Medulla oblongata (tissue), 1 donor: ENCODE results near the gene ANKRD33.

Experiments used
- DNase-seq: peaks from one replicate; pipeline ENCODE4 v3.0.0-alpha.2; 2015; ENCODE audit errors: extremely low spot score

The ANKRD33 gene

DNA sequence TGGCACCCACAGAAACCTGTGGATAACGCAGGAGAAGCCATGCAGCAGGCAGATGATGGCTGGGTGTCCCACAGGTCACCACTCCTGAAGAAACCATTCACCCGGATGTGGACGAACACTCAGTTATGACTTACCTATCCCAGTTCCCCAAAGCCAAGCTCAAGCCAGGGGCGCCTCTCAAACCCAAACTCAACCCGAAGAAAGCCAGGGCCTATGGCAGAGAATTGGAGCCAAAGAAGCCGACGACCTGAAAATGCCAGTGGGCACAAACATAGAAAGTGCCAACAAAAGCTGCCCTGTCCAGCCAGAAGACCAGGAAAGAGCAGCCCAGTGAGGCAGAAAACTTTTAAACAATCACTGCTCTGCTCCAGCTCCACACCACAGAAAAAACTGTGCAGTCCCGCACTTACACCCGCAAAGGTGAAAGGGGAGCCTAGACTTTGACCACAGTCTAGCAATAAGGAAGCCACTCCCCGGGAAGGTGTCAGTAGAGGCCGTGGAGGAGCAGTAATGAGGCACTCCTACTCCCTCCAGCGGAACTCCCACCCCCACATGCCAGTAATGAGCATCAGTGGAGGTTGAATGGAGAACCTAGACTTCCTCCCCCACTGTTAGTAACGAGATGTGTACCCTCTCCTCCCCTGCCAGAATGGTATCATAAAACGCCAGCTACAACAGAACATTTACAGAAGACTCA, 13.4 kb downstream of the ANKRD33 start:
- DNase-seq, result no peak

DNA sequence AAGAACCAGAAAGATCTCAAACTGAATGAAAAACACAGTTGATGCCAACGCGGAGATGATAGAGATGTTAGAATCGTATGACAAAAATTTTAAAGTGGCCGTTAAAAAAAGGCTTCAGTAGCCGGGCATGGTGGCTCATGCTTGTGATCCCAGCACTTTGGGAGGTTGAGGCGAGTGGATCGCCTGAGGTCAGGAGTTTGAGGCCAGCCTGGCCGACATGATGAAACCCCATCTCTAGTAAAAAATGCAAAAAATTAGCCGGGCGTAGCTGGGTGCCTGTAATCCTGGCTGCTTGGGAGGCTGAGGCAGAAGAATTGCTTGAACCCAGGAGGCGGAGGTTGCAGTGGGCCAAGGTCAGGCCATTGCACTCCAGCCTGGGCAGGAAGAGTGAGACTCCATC, 14.0 kb downstream of the ANKRD33 start:
- DNase-seq, result no peak

DNA sequence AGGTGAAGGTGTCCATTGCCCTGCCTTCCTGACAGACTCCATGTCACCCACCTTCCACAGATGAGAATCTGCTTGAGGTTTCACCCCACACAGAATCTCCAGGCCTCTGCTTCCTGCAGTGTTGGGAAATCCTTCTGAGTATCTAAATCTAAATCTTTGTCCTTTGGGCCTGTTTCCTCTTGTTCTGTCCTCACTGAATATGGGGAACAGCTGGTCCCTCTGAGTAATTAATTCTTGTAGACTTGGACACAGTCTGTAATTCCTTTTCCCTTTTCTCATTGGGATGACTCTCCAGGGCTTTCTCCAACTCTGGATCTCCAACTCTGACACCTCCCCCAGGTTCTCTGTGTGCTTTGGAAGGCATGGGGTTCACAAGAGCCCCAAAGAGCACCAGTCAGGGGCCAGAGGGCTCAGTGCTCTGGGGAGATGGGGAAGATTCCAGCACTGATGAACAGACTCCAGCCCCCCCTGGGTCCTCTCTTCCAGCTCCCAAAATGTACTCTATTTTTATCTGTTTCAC, 17.1 kb downstream of the ANKRD33 start:
- DNase-seq, result no peak

DNA sequence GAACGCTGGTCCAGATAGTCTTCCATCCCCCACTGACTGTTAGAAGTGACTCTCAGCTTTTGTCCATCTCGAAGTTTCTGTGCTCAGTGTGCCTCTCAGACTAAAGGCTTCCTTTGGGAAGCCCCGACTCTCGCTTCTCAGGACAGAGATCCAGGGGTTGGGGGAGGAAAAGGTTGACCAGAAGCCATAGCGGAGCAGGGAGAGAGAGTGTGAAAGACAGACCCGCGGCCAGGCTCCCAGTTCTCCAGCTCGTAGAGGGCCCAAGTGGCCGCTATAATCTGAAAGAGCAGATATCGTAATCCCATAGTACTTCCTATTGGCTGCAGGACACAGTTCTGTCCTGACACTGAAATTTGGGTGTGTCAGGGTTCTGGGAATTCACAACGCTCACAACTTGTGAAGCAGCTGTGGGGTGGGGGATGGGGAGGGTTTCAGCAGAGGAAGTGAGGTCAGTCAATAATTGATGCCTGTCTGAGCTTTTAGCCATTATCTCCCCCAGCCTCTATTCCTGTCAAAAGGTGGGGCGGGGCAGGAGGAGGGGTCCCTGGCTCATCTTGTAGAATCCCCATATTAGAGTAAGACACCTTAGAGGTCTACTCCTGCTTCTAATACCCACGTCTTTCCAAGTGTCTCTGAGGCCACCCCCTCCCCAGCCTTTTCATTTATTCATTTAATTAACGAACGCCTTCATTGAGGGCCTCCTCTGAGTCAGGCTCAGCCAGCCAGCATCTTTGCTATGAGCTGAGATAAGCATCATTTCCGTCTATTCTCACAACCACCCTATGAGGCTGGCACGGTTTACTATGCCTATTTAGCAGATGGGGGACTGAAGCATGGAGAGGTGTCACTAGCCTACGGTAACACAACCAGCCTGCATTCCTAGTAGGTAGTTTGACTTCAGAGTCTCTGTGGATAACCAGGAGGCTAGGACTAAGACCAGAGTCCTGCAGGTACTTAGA, 17.8 kb downstream of the ANKRD33 start:
- no peak for DNase-seq

DNA sequence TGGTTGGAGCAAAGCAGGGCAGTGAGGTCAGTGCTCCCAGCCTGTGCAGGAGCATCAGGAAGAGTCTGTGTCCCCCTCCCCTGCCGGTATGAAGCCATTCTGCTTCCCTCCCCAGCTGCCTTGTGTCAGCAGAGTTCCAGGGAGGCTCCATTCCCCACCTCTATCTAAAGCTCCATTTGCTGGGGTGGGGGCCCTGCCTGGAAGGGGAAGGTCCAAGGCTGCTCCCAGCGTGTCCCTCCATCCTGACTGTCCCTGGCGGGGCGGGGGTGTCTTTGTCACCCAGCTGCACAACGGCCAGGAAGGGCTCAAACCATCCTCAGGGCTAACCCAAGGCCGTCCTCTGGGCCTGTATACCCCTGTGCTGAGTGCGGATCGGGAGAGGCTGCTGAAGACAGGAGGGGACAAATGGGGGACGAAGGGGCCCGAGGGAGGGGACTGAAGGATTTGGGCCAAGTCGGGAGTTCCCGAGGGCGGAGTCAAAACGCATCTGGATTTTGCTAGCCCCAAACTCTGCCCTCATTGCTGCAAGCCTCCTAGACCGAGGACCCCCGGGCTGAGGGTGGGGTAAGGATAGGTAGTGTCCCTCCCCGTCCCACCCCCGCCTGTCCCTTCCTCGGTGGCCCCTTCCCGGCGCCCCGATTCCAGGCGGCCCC, 18.7 kb downstream of the ANKRD33 start:
- DNase-seq, result no peak

DNA sequence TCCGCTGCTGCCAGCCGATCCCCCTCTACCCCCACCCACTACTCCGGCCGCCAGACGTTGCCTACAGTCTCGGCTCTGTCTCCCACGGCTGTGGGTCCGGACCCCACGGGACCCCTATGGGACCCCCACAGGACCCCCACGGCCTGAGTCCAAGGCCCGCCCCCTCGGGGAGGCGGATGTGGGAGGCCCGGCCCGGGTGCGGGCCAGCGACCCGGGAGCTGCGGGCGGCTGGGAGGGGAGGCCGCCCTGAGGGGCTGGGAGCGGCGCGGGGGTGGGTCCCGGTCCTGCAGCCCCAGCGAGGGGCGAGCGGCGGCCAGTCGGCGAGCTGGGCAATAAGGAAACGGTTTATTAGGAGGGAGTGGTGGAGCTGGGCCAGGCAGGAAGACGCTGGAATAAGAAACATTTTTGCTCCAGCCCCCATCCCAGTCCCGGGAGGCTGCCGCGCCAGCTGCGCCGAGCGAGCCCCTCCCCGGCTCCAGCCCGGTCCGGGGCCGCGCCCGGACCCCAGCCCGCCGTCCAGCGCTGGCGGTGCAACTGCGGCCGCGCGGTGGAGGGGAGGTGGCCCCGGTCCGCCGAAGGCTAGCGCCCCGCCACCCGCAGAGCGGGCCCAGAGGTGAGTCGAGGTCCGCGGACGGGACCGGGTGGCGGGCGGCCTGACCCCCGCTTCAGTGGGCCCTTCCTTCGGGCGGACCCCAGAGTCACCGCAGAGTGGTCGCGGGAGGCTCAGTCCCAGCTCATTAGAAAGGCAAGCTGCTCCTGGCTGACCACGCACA, 19.4 kb downstream of the ANKRD33 start, which contains the start of gene ACVRL1:
Gene ACVRL1, plus strand, starts transcription at position 422 of the 773 bp plus-strand sequence. CDS start 4,971 bp downstream, outside the sequence.
- no peak for DNase-seq

DNA sequence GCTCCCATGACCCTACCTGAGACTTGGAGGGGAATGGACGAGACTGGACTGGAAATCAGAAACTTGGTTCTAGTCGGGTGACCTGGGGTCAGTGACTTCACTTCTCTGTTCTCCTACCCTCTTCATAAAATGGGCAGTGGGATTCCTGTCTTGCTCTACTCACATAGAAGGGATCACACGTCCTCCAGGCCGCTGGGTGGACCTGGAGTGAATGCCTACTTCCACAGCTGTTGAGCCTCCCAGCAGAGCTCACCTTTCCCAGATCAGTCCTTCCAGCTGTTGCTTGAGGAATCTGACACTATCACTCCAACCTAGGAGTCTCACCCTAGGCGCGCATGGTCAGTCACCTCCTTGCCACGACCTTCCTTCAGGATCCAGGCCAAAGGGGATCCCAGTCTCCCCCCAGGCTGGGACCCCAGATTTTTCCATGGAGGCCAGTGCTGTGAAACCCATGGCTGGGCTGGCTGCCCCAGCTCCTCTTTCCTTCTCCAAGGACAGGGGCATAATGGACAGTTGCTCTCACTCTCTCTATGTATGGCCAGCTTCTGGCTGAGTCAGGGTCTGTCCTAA, 20.0 kb downstream of the ANKRD33 start:
- no peak for DNase-seq

DNA sequence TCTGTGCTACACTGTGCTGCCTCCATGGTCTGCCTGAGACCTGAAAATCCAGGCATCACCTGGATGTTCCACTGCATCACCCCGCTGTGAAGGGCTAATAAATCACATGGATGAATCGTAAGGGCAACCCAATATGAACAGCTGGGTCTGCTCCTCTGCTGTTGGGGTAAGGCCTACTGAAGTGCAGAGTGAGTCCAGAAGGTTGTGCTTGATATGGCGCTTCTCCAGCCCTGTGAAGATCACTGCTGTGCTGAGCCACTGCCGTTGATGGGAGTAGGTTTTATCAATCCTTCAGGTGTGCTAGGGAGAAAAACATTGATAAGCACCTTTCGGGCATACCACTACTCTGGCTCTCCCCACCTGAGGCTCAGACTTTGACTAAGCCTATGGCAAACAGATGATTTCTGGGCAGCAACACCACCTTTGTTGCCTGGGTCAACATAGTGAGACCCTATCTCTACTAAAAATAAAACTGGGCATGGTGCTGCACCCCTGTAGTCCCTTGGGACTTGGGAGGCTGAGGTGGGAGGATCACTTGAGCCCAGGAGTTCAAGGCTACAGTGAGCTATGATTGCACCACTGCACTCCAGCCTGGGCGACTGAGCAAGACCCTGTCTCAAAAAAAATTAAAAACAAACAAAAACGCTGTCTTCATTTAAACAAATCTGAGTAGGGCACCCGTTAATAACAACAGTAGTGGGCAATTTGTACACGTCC, 21.1 kb downstream of the ANKRD33 start:
- DNase-seq, result no peak

DNA sequence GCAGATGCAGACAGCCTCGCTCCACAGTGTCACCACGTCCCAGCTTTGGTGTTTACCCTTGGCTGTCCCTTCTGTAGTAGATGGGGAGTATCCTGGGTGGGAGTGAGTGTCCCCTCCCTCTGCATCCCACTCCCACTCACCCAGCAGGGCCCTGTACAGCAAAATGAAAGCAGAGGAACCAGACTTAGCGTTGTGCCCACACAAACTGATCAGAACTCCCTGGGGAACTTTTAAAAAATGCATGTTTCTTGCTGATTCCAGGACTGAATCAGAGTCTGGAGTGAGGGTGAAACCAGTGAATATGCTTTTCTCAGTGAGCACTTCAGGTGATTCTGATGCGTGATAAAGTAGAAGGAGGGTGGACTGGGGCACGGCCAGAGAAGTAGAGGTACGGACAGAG, 22.3 kb downstream of the ANKRD33 start:
- no peak for DNase-seq

DNA sequence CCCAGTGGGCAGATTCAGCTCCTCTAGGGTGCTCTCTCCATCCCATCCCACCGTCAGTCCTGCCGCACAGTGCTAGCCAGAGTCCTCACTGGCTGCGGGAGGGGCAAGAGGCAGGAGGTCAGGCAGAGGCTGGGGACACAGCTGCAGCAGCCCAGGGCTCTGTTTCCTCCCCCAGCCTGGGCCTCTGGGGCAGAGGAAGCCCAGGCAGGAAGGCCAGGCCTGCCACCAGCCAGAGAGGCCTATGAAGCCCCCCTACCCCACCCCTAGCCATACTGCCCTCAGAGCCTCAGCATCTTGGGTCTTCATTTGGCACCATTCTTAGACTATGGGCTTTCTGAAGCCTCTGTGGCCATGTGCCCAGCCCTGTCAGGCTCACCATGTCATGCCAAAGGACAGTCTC, 22.8 kb downstream of the ANKRD33 start:
- DNase-seq, result no peak

DNA sequence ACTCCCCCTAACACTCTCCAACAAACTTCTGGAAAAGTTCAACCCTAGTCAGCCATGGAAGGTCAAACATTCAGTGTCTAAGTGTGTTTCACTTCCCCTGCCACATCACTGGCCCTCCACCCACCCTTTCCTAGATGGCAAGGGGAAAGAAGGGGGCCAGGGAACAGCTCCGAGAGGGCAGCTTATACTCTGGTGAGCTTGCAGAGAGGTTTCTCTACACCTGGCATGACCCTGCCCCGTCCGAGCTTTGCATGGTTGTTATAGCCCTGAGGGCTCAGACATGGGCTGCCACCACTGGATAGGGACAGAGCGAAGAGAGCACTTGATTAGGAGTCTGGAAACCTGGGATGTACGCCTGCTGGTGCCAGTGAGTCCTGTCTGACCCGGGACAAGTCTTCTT, 23.4 kb downstream of the ANKRD33 start:
- peak; percentile 13 for DNase-seq

DNA sequence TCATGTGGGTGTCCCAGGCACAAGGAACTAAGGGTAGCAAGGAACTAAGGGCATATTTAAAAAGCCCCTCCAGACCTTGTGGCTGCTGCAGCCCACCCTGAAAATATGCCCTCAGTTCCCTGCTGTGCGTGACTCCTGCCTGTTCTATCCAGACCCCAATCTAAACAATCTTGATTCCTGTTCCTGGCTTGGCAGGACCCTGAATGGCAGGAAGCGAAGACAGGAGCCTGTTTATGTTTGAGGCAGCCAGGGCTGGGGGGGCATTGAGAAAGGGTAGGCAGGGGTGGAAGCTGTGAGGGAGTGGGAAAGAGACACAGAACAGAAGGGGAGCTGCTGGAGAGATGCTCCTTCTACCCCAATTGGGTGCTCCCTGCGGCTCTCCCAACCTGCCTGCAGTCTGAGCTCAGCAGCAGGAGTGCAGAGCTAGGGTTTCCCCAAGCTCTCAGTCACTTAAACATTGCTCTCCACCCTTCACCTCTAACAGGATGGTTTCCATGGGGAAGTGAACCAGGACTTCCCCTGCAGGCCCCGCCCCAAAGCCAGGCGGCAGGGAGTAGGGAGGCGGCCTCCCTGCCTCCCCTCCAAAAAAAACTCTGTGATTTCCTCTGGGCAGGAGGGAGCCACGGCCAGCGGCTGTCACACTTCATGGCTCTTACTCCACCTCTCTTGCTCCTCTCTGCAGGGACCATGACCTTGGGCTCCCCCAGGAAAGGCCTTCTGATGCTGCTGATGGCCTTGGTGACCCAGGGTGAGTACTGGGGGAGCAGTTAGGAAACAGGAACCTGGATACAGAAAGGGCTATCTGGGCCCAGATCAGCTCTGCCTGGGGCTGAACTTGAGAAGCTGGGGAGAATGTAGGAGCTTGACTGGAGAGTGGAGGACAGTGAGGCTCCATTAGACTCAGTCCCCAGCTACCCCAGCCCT, 24.1 kb downstream of the ANKRD33 start:
- DNase-seq, result no peak

DNA sequence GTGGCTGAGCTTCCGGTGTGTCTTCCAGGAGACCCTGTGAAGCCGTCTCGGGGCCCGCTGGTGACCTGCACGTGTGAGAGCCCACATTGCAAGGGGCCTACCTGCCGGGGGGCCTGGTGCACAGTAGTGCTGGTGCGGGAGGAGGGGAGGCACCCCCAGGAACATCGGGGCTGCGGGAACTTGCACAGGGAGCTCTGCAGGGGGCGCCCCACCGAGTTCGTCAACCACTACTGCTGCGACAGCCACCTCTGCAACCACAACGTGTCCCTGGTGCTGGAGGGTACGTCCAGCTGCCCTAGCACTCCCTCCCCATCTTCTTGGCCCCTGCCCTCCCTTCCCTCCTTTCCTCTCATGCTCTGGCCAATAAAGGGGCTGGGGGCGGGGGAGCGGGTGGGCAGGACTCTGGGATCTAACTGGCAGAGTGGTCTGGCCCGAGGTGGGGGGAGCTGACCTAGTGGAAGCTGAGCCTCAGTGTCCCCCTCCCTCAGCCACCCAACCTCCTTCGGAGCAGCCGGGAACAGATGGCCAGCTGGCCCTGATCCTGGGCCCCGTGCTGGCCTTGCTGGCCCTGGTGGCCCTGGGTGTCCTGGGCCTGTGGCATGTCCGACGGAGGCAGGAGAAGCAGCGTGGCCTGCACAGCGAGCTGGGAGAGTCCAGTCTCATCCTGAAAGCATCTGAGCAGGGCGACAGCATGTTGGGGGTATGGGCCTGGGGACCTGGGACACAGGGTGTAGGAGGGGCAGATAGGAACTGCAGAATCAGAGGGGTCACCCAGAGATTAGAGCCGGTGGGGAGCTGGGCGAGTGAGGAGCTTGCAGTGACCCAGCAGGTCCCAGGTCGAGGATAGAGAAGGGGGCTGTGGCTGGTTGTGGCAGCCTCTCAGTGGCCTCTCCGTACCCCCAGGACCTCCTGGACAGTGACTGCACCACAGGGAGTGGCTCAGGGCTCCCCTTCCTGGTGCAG, 25.4 kb downstream of the ANKRD33 start:
- no peak for DNase-seq

DNA sequence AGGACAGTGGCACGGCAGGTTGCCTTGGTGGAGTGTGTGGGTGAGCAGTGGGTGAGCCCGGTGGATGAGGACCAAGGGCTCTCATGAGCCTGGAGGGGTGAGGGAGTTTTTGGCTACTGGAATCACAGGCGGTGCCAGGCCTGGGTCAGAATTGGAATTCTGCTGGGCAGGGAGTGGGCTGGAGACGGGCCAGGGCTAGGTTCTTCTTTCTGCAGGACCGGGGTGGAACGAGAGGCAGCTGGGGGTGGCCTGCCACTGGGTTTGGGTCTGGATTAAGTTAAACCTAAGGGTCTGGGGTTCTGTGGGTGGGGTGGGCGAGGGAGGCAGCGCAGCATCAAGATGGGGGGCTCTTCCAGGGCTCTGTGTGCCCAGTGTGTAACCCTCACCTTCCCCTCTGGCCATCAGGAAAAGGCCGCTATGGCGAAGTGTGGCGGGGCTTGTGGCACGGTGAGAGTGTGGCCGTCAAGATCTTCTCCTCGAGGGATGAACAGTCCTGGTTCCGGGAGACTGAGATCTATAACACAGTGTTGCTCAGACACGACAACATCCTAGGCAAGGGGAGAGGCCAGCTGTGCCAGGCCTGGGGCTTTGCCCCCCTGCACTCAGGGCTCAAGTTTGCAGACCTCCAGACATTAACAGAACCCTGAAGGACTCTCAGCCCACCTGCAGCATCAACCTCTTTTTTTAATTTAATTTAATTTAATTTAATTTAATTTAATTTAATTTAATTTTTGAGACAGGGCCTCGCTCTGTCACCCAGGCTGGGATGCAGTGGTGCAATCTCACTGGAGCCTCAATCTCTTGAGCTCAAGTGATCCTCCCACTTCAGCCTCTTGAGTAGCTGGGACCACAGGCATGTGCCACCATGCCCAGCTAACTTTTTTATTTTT, 26.4 kb downstream of the ANKRD33 start:
- no peak for DNase-seq

DNA sequence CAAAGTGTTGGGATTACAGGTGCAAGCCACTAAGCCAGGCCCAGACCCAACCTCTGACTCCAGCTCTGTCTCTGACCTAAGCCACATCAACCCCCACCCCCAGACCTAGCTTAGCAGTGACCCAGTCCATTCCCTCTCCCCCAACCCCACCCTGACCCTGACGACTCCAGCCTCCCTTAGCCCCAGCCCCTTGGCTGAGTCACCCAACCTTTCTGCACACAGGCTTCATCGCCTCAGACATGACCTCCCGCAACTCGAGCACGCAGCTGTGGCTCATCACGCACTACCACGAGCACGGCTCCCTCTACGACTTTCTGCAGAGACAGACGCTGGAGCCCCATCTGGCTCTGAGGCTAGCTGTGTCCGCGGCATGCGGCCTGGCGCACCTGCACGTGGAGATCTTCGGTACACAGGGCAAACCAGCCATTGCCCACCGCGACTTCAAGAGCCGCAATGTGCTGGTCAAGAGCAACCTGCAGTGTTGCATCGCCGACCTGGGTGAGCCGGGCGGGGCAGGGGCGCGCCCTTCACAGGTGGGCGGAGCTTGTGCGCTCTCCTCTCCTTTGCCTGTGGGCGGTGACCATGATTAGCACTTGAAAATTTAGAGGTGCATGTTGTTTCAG, 27.2 kb downstream of the ANKRD33 start:
- DNase-seq, result no peak

DNA sequence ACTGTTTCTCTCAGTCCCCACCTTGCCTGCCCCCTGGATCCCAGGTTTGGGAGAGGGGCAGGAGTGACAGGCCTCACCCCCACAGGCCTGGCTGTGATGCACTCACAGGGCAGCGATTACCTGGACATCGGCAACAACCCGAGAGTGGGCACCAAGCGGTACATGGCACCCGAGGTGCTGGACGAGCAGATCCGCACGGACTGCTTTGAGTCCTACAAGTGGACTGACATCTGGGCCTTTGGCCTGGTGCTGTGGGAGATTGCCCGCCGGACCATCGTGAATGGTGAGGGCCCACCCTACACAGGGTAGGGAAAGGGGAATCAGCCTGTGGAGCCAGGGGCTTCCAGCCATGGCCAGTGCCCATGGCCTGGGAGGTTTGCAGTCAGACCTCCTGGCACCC, 28.0 kb downstream of the ANKRD33 start:
- no peak for DNase-seq
